Measurements from ENCODE around the gene CPT1B.

Gene CPT1B

GRCh38 chr22:50577987-50578775 is at the start of gene CPT1B:
CPT1B (minus strand) TSS chr22:50578427; CDS start chr22:50577915, 512 bp downstream.
- Histone ChIP-seq H3K36me3 (ENCODE audit: insufficient read depth, insufficient read length, low read length) (peaks cover 65% of the 10 kb centered on the region), H3K9ac (ENCODE audit: insufficient read length, low read depth) (no peak within 1 kb of the TSS), H3K4me3 (ENCODE audit: insufficient read length, low read depth) (no peak within 1 kb of the TSS), H3K9me3 (ENCODE audit: insufficient read depth, low read length) (no peaks in the 10 kb centered on the region), H3K4me1 (ENCODE audit: insufficient read depth, insufficient read length) (peaks cover 4% of the 10 kb centered on the region), H3K27me3 (ENCODE audit: insufficient read depth, insufficient read length) (no peaks in the 10 kb centered on the region)
- no peak for DNase-seq (ENCODE audit: low read depth, low spot score)
- TF ChIP-seq SUZ12 (IDR thresholded peaks at IDR 0.05; ENCODE audit: extremely low read depth, insufficient read depth, insufficient read length) (no peak), ZNF274 (IDR thresholded peaks at IDR 0.05; ENCODE audit: low read depth, low read length) (no peak), YY1 (IDR thresholded peaks at IDR 0.05; ENCODE audit: insufficient read depth, insufficient read length) (no peak)

GRCh38 chr22:50626850-50627641 is 48.8 kb upstream of the CPT1B start:
- no peaks in the 10 kb centered on the region for H3K9me3 ChIP-seq (ENCODE audit: insufficient read depth, low read length)
- peak overlapping the region; percentile 79 for H3K9ac ChIP-seq (ENCODE audit: insufficient read length, low read depth)
- H3K36me3 ChIP-seq (ENCODE audit: insufficient read depth, insufficient read length, low read length) = peaks cover 12% of the 10 kb centered on the region
- H3K4me3 ChIP-seq (ENCODE audit: insufficient read length, low read depth) = peak overlapping the region; percentile 75
- no peak for DNase-seq (ENCODE audit: low read depth, low spot score)
- H3K27me3 ChIP-seq (ENCODE audit: insufficient read depth, insufficient read length) = no peaks in the 10 kb centered on the region
- TF ChIP-seq ZNF274 (IDR thresholded peaks at IDR 0.05; ENCODE audit: low read depth, low read length) = no peak
- TF ChIP-seq YY1 (IDR thresholded peaks at IDR 0.05; ENCODE audit: insufficient read depth, insufficient read length) = no peak
- no peak for TF ChIP-seq SUZ12 (IDR thresholded peaks at IDR 0.05; ENCODE audit: extremely low read depth, insufficient read depth, insufficient read length)
- peaks cover 7% of the 10 kb centered on the region for H3K4me1 ChIP-seq (ENCODE audit: insufficient read depth, insufficient read length)

- Histone ChIP-seq H3K4me3 (ENCODE audit: insufficient read length, low read depth) (no peak overlapping the region), H3K9ac (ENCODE audit: insufficient read length, low read depth) (no peak overlapping the region)
These were observed 48.2 kb upstream of the CPT1B start for GRCh38 chr22:50626314-50626849.

GRCh38 chr22:50625568-50626313 is 47.5 kb upstream of the CPT1B start:
- peaks cover 12% of the 10 kb centered on the region for H3K36me3 ChIP-seq (ENCODE audit: insufficient read depth, insufficient read length, low read length)
- H3K4me1 ChIP-seq (ENCODE audit: insufficient read depth, insufficient read length) = peaks cover 9% of the 10 kb centered on the region
- DNase-seq (ENCODE audit: low read depth, low spot score) = no peak
- TF ChIP-seq SUZ12 (IDR thresholded peaks at IDR 0.05; ENCODE audit: extremely low read depth, insufficient read depth, insufficient read length) = no peak
- no peak for TF ChIP-seq YY1 (IDR thresholded peaks at IDR 0.05; ENCODE audit: insufficient read depth, insufficient read length)
- no peak for TF ChIP-seq ZNF274 (IDR thresholded peaks at IDR 0.05; ENCODE audit: low read depth, low read length)
- H3K9me3 ChIP-seq (ENCODE audit: insufficient read depth, low read length) = no peaks in the 10 kb centered on the region
- no peaks in the 10 kb centered on the region for H3K27me3 ChIP-seq (ENCODE audit: insufficient read depth, insufficient read length)
- no peak overlapping the region for H3K9ac ChIP-seq (ENCODE audit: insufficient read length, low read depth)
- no peak overlapping the region for H3K4me3 ChIP-seq (ENCODE audit: insufficient read length, low read depth)

More at GRCh38 chr22:50626314-50626849, 48.2 kb upstream of the CPT1B start:
- Histone ChIP-seq H3K4me1 (ENCODE audit: insufficient read depth, insufficient read length) (peaks cover 7% of the 10 kb centered on the region), H3K27me3 (ENCODE audit: insufficient read depth, insufficient read length) (no peaks in the 10 kb centered on the region), H3K9me3 (ENCODE audit: insufficient read depth, low read length) (no peaks in the 10 kb centered on the region), H3K36me3 (ENCODE audit: insufficient read depth, insufficient read length, low read length) (peaks cover 12% of the 10 kb centered on the region)
- no peak for DNase-seq (ENCODE audit: low read depth, low spot score)
- TF ChIP-seq ZNF274 (IDR thresholded peaks at IDR 0.05; ENCODE audit: low read depth, low read length) (no peak), SUZ12 (IDR thresholded peaks at IDR 0.05; ENCODE audit: extremely low read depth, insufficient read depth, insufficient read length) (no peak), YY1 (IDR thresholded peaks at IDR 0.05; ENCODE audit: insufficient read depth, insufficient read length) (no peak)

GRCh38 chr22:50625131-50625567 is 46.9 kb upstream of the CPT1B start:
- Histone ChIP-seq H3K27me3 (ENCODE audit: insufficient read depth, insufficient read length) (no peaks in the 10 kb centered on the region), H3K4me3 (ENCODE audit: insufficient read length, low read depth) (no peak overlapping the region), H3K4me1 (ENCODE audit: insufficient read depth, insufficient read length) (peaks cover 10% of the 10 kb centered on the region), H3K9ac (ENCODE audit: insufficient read length, low read depth) (no peak overlapping the region), H3K9me3 (ENCODE audit: insufficient read depth, low read length) (no peaks in the 10 kb centered on the region), H3K36me3 (ENCODE audit: insufficient read depth, insufficient read length, low read length) (peaks cover 12% of the 10 kb centered on the region)
- TF ChIP-seq SUZ12 (IDR thresholded peaks at IDR 0.05; ENCODE audit: extremely low read depth, insufficient read depth, insufficient read length) = no peak
- no peak for TF ChIP-seq ZNF274 (IDR thresholded peaks at IDR 0.05; ENCODE audit: low read depth, low read length)
- no peak for TF ChIP-seq YY1 (IDR thresholded peaks at IDR 0.05; ENCODE audit: insufficient read depth, insufficient read length)
- DNase-seq (ENCODE audit: low read depth, low spot score) = no peak

GRCh38 chr22:50624347-50625130 is 46.3 kb upstream of the CPT1B start:
- no peaks in the 10 kb centered on the region for H3K9me3 ChIP-seq (ENCODE audit: insufficient read depth, low read length)
- no peak for DNase-seq (ENCODE audit: low read depth, low spot score)
- H3K4me3 ChIP-seq (ENCODE audit: insufficient read length, low read depth) = no peak overlapping the region
- peaks cover 10% of the 10 kb centered on the region for H3K4me1 ChIP-seq (ENCODE audit: insufficient read depth, insufficient read length)
- H3K36me3 ChIP-seq (ENCODE audit: insufficient read depth, insufficient read length, low read length) = peaks cover 12% of the 10 kb centered on the region
- TF ChIP-seq ZNF274 (IDR thresholded peaks at IDR 0.05; ENCODE audit: low read depth, low read length) = no peak
- no peak for TF ChIP-seq YY1 (IDR thresholded peaks at IDR 0.05; ENCODE audit: insufficient read depth, insufficient read length)
- no peak for TF ChIP-seq SUZ12 (IDR thresholded peaks at IDR 0.05; ENCODE audit: extremely low read depth, insufficient read depth, insufficient read length)
- no peak overlapping the region for H3K9ac ChIP-seq (ENCODE audit: insufficient read length, low read depth)
- no peaks in the 10 kb centered on the region for H3K27me3 ChIP-seq (ENCODE audit: insufficient read depth, insufficient read length)

All from NT2/D1 (cell line).